Vagina (tissue), 2 donors: ENCODE measurements around the gene EXOC6B. TPM values are rescaled to one million over a fixed set of nuclear protein-coding genes. Genes with fewer than 3 reads are reported as not detected.
"Not testable (repeated sequence)": the region's sequence is repeated elsewhere in the genome, so short reads cannot be mapped to it uniquely, and the experiment has no call there.

ENCODE experiments used
- DNase-seq, 2 donors: peaks; one replicate each; pipeline ENCODE4 v3.0.0-alpha.2; 2017; ENCODE audit errors: extremely low spot score in 2 of 2
- H3K27ac ChIP-seq: fragments of 200-600 bp; sonication (generic); one replicate; pipeline ENCODE4 v1.5.1; 2019
- H3K27me3 ChIP-seq: fragments of 200-600 bp; sonication (generic); one replicate; pipeline ENCODE4 v1.5.1; 2019
- H3K36me3 ChIP-seq, 2 donors: fragments of 200-600 bp; sonication (generic); one replicate each; pipeline ENCODE4 v1.5.1; 2017 to 2019
- H3K4me1 ChIP-seq: fragments of 200-600 bp; sonication (generic); one replicate; pipeline ENCODE4 v1.5.1; 2019
- H3K4me3 ChIP-seq, 2 donors: fragments of 200-600 bp; sonication (generic); 1 replicate in 1 of 2; 2 replicates in 1 of 2; pipeline ENCODE4 v1.5.1; 2016 to 2019
- H3K9me3 ChIP-seq: fragments of 200-600 bp; sonication (generic); one replicate; pipeline ENCODE4 v1.5.1; 2019
- POLR2A ChIP-seq, 2 donors: fragments of 450-650 bp; IDR thresholded peaks; one replicate each; pipeline ENCODE4 v1.6.1; 2017; ENCODE audit warnings: antibody characterized with exemption in 2 of 2, mild to moderate bottlenecking in 2 of 2, moderate library complexity in 2 of 2
- POLR2AphosphoS5 ChIP-seq, 2 donors: sonication (generic); formaldehyde crosslinking; IDR thresholded peaks; one replicate each; pipeline ENCODE4 v1.9.0; 2017; ENCODE audit warnings: antibody characterized with exemption in 2 of 2, mild to moderate bottlenecking in 2 of 2, low read depth in 1 of 2; ENCODE audit not compliant: insufficient read depth in 1 of 2
- intact Hi-C: fragments of 100-400 bp; cut with DNase I; formaldehyde crosslinking; loops from one replicate; pipeline ENCODE4 v1.15.1; 2023
- total RNA-seq: library from RNA; depleted of rRNA; stranded (reverse); fragments of >200 nt; gene quantifications from one replicate; pipeline ENCODE4 v1.2.3, GENCODE V29; 2016
- TF ChIP-seq, protein P1 (sequence below), 3 experiments: fragments of 450-650 bp in 2 of 3; fragments of 200-600 bp in 1 of 3; sonication (generic) in 1 of 3; IDR thresholded peaks; one replicate each; pipeline ENCODE4 v1.5.1; 2017 to 2019; ENCODE audit warnings: antibody characterized with exemption in 3 of 3, mild to moderate bottlenecking in 2 of 3, moderate library complexity in 2 of 3

EXOC6B gene
- total RNA-seq, 1 donor from 2014 or later = 41.5 TPM

DNA sequence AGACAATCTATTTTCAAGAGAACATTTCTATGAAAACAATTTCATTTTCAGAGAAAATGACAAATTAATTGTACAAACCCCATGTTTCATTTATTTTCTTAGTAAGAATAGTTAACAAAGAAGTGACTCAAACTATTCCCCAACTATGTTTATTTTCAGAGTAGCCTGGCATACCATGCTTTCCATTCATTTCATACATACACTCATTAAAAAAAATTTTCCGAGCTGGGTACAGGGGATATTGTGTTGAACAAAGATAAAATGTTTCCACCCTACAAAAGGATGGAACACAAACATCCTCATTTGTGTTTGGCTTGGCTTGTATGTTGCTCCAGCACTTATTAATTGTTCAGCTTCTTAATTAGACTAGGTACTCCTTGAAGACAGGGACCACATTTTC is 331.4 kb downstream of the EXOC6B start:
- Histone ChIP-seq H3K4me3 (no peak overlapping the region), H3K27me3 (no peaks in the 10 kb centered on the region), H3K9me3 (no peaks in the 10 kb centered on the region), H3K27ac (no peak overlapping the region), H3K4me1 (no peaks in the 10 kb centered on the region), H3K36me3 (no peaks in the 10 kb centered on the region)
- intact Hi-C loops = no loop called here
- no peak for DNase-seq
- TF ChIP-seq POLR2AphosphoS5 (IDR thresholded peaks at IDR 0.05; ENCODE audit: insufficient read depth in 1 of 2, low read depth in 1 of 2) (no peak), POLR2A (IDR thresholded peaks at IDR 0.05) (no peak)
- TF ChIP-seq, protein P1, sequence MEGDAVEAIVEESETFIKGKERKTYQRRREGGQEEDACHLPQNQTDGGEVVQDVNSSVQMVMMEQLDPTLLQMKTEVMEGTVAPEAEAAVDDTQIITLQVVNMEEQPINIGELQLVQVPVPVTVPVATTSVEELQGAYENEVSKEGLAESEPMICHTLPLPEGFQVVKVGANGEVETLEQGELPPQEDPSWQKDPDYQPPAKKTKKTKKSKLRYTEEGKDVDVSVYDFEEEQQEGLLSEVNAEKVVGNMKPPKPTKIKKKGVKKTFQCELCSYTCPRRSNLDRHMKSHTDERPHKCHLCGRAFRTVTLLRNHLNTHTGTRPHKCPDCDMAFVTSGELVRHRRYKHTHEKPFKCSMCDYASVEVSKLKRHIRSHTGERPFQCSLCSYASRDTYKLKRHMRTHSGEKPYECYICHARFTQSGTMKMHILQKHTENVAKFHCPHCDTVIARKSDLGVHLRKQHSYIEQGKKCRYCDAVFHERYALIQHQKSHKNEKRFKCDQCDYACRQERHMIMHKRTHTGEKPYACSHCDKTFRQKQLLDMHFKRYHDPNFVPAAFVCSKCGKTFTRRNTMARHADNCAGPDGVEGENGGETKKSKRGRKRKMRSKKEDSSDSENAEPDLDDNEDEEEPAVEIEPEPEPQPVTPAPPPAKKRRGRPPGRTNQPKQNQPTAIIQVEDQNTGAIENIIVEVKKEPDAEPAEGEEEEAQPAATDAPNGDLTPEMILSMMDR (IDR thresholded peaks at IDR 0.05) = no peak

GRCh38 chr2:72484622-72485021 is 341.2 kb downstream of the EXOC6B start:
- H3K4me3 ChIP-seq, H3K27me3 ChIP-seq, H3K27ac ChIP-seq, H3K9me3 ChIP-seq, DNase-seq, H3K4me1 ChIP-seq, intact Hi-C loops: not testable (repeated sequence)
- H3K36me3 ChIP-seq = peaks cover 0 to 16% of the 10 kb centered on the region in 2 donors

DNA sequence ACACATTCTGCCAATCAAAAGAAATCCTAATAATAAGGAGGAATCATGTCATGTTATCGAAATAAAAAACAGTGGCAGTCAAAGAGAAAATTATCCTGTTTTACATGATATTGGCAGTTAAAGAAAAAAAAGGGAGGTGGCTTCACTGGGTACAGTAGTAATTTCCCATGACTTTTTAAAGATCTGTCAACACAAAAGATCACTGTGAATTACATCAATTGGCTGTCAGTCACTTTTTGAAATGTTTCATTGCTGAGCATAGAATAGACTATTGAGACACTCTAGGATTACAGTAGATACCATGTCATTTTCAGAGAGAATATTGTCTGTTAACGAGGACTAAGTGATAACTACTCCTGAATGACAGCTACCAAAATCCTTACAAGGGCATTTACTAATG is 342.5 kb downstream of the EXOC6B start:
- intact Hi-C loops = no loop called here
- no peaks in the 10 kb centered on the region for H3K4me1 ChIP-seq
- no peaks in the 10 kb centered on the region for H3K27me3 ChIP-seq
- no peak for DNase-seq
- TF ChIP-seq, protein P1 (IDR thresholded peaks at IDR 0.05) = no peak
- no peak for TF ChIP-seq POLR2AphosphoS5 (IDR thresholded peaks at IDR 0.05; ENCODE audit: insufficient read depth in 1 of 2, low read depth in 1 of 2)
- no peak for TF ChIP-seq POLR2A (IDR thresholded peaks at IDR 0.05)
- no peak overlapping the region for H3K4me3 ChIP-seq
- H3K9me3 ChIP-seq = no peaks in the 10 kb centered on the region
- no peak overlapping the region for H3K27ac ChIP-seq
- peaks cover 0 to 16% of the 10 kb centered on the region in 2 donors for H3K36me3 ChIP-seq

- intact Hi-C loops = no loop called here
- DNase-seq = no peak
- Histone ChIP-seq H3K4me3 (no peak overlapping the region), H3K9me3 (no peaks in the 10 kb centered on the region), H3K36me3 (peaks cover 0 to 15% of the 10 kb centered on the region in 2 donors), H3K4me1 (no peaks in the 10 kb centered on the region), H3K27me3 (no peaks in the 10 kb centered on the region), H3K27ac (no peak overlapping the region)
- TF ChIP-seq, protein P1 (IDR thresholded peaks at IDR 0.05) = no peak
- TF ChIP-seq POLR2AphosphoS5 (IDR thresholded peaks at IDR 0.05; ENCODE audit: insufficient read depth in 1 of 2, low read depth in 1 of 2) = no peak
- TF ChIP-seq POLR2A (IDR thresholded peaks at IDR 0.05) = no peak
These were observed 350.6 kb downstream of the EXOC6B start for GRCh38 chr2:72475246-72475645.

DNA sequence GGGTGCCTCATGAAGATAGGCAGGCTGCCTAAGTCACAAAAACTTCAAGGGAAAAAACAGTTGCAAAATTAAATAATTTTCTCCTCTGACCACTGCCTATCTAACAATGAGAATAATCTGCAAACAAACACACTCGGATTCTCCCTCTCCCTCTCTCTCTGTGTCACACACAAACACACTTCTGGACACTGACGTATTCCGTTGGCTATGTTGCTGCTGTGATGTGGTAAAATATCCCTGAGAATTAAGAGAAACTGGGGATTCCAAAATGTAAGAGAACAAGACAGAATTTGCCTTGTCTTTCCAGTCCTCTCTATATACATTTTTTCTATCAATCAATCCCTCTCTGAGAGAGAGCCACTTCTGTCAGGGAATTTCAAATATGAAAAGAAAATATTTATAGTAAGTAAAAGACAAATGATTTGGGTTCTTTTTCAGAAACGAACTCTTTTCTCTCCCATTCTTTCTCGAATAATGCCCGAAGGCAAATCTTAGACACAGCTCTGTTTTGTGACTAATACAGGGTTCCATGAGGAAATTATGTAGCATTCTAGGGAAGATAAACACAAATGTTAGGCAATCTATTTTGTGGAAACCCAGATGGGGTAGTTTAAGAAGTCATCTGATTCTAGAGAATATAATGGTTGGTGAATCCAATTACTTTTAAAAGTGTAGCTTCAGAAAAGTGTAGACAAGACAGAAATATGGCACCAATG is 367.9 kb downstream of the EXOC6B start:
- Histone ChIP-seq H3K36me3 (peaks cover 0 to 8% of the 10 kb centered on the region in 2 donors), H3K4me1 (no peaks in the 10 kb centered on the region), H3K9me3 (peaks cover 9% of the 10 kb centered on the region), H3K4me3 (no peak overlapping the region), H3K27ac (no peak overlapping the region), H3K27me3 (no peaks in the 10 kb centered on the region)
- DNase-seq = no peak
- intact Hi-C loops = no loop called here
- no peak for TF ChIP-seq POLR2A (IDR thresholded peaks at IDR 0.05)
- no peak for TF ChIP-seq POLR2AphosphoS5 (IDR thresholded peaks at IDR 0.05; ENCODE audit: insufficient read depth in 1 of 2, low read depth in 1 of 2)
- TF ChIP-seq, protein P1 (IDR thresholded peaks at IDR 0.05) = no peak
